Retinal pigment epithelial cell (primary cell): Measurements from ENCODE around the gene GPR137.
"Not testable (repeated sequence)": the region's sequence is repeated elsewhere in the genome, so short reads cannot be mapped to it uniquely, and the experiment has no call there.

Source experiments
- DNase-seq: peaks from one replicate; pipeline ENCODE4 v3.0.0-alpha.2; 2010; ENCODE audit warnings: low read depth
- H3K4me3 ChIP-seq: 2 replicates; pipeline ENCODE4 v1.5.1; 2011; ENCODE audit warnings: mild to moderate bottlenecking, low read length, control low read depth, moderate library complexity
- CTCF ChIP-seq: conservative IDR thresholded peaks from 2 replicates; pipeline ENCODE4 v1.5.1; 2011; ENCODE audit warnings: low read depth, low read length, control low read depth, inconsistent platforms

GPR137 gene

GRCh38 chr11:64245797-64246620, 39.6 kb upstream of the GPR137 start:
- H3K4me3 ChIP-seq: peak overlapping the region; percentile 90
- TF ChIP-seq CTCF: no peak
- peak; percentile 72 for DNase-seq

- DNase-seq, H3K4me3 ChIP-seq: not testable (repeated sequence)
These were observed 39.1 kb upstream of the GPR137 start for GRCh38 chr11:64246621-64246870.

- TF ChIP-seq CTCF: no peak
- peak within 1 kb of the TSS; percentile 90 for H3K4me3 ChIP-seq
- DNase-seq: peak; percentile 46
These were observed 38.5 kb upstream of the GPR137 start, which contains the start of gene PPP1R14B for GRCh38 chr11:64246871-64247728. PPP1R14B (minus strand) TSS chr11:64246943; CDS start chr11:64246673, 270 bp downstream.

GRCh38 chr11:64247729-64248531, 37.7 kb upstream of the GPR137 start:
- DNase-seq: no peak
- peak overlapping the region; percentile 74 for H3K4me3 ChIP-seq
- TF ChIP-seq CTCF: no peak

- no peak overlapping the region for H3K4me3 ChIP-seq
- DNase-seq: no peak
- no peak for TF ChIP-seq CTCF
These were observed 37.1 kb upstream of the GPR137 start for GRCh38 chr11:64248578-64248977.

- no peak overlapping the region for H3K4me3 ChIP-seq
- TF ChIP-seq CTCF: no peak
- DNase-seq: no peak
These were observed 36.6 kb upstream of the GPR137 start for GRCh38 chr11:64249038-64249437.

GRCh38 chr11:64249563-64250414, 35.9 kb upstream of the GPR137 start:
- no peak for DNase-seq
- no peak for TF ChIP-seq CTCF
- H3K4me3 ChIP-seq: no peak overlapping the region
